ENCODE data around the gene PTAR1. TPM values are rescaled to one million over a fixed set of nuclear protein-coding genes. Genes with fewer than 3 reads are reported as not detected.

Gene PTAR1
- total RNA-seq, 4 donors from 2014 or later = 54.1 to 85.1 (median 61.5) TPM

DNA sequence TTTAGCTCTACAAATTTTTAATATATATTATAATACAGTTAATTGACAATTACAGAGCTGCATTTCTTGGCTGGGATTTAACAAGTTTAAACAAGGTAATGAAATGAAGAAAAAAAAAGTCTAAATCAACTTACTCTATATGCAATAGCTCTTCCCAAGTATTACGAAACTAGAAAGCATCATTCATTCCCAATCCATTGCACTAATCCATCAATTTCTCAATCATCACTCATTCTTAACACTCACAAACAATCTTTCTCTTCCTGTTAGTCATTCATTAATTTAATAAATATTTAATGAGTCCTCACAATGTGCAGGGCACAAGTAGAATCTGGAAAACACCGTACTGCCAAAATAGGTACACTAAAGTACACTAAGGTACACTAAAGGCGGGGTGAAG, 44.7 kb downstream of the PTAR1 start:
- TF ChIP-seq, protein P1, sequence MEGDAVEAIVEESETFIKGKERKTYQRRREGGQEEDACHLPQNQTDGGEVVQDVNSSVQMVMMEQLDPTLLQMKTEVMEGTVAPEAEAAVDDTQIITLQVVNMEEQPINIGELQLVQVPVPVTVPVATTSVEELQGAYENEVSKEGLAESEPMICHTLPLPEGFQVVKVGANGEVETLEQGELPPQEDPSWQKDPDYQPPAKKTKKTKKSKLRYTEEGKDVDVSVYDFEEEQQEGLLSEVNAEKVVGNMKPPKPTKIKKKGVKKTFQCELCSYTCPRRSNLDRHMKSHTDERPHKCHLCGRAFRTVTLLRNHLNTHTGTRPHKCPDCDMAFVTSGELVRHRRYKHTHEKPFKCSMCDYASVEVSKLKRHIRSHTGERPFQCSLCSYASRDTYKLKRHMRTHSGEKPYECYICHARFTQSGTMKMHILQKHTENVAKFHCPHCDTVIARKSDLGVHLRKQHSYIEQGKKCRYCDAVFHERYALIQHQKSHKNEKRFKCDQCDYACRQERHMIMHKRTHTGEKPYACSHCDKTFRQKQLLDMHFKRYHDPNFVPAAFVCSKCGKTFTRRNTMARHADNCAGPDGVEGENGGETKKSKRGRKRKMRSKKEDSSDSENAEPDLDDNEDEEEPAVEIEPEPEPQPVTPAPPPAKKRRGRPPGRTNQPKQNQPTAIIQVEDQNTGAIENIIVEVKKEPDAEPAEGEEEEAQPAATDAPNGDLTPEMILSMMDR (IDR thresholded peaks at IDR 0.05) = no peak
- ATAC-seq (ENCODE audit: low FRiP score) = no peak
- DNase-seq (ENCODE audit: low spot score) = no peak

DNA sequence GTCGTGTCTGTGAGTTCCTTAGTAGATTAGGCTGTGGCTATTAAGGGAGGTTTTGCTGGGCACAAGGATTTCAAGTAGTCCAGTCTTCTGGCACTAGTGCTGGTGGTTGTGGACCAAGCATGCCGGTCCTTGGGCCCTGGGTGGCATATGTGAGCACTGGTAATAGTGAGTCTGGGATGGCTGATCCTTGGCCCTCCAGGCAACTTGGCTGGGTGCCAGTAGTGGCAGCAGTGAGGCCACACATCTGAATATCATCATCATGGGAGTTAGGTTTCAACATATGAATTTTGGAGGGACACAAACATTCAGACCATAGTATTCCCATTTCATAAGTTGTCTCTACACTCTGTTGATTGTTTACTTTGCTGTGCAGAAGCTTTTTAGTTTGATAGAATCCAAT, 62.3 kb downstream of the PTAR1 start:
- DNase-seq (ENCODE audit: low spot score) (no peak), ATAC-seq (ENCODE audit: low FRiP score) (no peak)
- TF ChIP-seq, protein P1 (IDR thresholded peaks at IDR 0.05) = no peak

DNA sequence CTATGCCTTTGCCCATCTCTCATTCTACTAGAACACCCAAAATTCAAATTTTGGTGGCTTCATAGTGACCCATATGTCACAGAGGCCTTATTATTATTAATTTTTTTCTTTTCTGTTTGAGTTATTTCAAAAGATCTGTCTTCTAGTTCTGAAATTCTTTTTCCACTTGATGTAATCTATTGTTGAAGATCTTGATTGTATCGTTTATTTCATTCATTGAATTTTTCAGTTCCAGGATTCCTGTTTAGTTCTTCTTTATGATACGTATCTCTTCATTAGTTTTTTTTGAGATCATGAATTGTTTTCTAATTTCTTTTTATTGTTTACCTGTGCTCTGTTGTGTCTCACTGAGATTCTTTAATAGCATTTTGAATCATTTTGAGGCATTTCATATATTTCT, 63.0 kb downstream of the PTAR1 start:
- no peak for DNase-seq (ENCODE audit: low spot score)
- ATAC-seq (ENCODE audit: low FRiP score) = no peak
- TF ChIP-seq, protein P1 (IDR thresholded peaks at IDR 0.05) = no peak

DNA sequence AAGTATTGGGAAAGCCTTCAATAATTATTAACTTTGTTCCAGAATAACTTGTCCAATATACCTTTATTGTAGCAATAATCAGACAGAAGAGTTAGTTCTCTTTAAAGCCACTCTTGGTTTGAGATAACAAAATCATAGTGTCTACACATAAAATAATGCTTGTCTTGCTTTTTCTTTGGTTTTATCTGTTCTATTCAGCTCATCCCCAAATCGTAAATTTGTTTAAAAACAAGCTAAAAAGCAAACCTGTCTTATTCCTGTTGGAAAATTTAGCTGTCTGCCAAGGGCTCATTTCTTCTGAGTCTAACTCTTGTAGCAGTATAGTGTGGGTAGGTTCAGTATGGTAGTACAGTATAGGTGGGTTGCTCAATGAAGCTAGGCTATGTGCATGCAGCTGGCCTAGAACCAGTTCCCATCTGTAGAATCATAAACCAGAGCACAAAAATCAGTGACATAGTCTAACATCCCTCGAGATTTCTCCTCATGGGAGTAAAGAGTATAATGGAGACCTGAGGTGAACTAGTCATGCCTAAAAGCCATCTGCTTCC, 69.7 kb downstream of the PTAR1 start:
- no peak for DNase-seq (ENCODE audit: low spot score)
- ATAC-seq (ENCODE audit: low FRiP score) = no peak
- TF ChIP-seq, protein P1 (IDR thresholded peaks at IDR 0.05) = no peak

DNA sequence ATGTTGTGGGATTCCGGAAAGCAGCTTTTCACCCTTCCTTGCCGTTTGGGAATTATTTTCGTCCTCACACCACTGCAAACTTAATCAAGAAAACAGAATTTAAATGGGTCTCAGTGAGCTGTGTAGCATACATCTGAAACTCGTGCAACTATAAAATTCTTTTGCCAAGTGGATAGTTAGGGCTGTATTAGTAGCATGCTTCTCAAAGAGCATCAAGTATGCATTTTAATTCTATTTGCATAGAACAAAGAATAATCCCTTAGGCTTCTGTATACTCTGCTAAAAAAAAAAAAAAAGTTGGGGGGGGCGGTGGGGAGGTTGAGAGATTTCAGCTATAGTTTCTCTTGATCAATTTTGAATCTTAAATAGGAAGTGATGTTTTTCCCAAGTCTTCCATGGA, 75.9 kb downstream of the PTAR1 start:
- ATAC-seq (ENCODE audit: low FRiP score) (no peak), DNase-seq (ENCODE audit: low spot score) (no peak)
- TF ChIP-seq, protein P1 (IDR thresholded peaks at IDR 0.05) = no peak

DNA sequence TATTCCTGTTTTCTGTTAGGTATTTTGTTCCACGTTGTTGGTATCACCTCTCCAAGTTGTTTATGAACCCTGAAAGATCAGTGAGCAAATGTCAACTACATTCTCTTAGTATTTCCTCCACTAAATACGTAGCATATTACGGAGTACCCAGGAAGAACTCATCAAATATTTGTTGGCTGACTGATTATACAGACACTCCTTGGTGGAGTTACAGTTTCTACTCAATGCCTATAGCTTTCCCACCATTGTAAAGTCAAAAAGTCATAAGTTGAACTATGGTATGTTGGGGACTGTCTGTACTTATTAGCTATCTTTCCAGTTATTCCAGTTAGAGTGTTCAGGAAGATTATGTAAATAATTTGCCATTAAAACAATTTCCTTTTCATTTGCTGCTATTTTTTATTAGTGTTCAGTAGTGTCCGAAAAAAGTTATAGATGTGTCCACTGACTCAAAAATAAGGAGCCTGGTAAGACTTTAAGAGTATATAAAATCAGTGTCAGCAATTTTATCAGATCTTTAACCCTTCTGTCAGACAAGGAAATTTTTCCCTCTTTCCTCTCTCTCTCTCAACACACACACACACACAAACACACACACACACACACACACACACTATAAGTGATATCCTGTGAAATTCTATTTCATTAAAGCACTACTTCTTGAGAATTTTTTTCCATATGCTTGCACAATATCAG, 80.8 kb downstream of the PTAR1 start:
- ATAC-seq (ENCODE audit: low FRiP score) = no peak
- no peak for DNase-seq (ENCODE audit: low spot score)
- TF ChIP-seq, protein P1 (IDR thresholded peaks at IDR 0.05) = no peak

DNA sequence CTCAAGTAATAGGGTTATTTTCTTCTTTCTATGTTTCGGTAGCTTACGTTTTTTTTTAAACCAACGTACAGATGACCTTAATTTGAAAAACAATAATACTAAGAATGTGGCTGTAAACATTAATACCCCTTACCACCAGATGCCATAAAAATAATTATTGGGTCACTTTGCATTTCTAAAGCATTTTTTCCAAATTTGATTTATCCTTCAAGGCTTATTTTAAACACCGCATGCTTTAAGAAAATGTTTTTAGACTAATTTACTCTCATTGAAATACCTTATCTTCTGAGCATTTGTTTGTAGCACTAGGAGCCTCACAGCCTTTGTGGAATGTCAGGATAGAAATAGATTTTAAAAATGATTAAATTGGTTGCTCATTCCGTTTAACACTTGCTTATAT, 81.9 kb downstream of the PTAR1 start:
- no peak for ATAC-seq (ENCODE audit: low FRiP score)
- TF ChIP-seq, protein P1 (IDR thresholded peaks at IDR 0.05) = no peak
- DNase-seq (ENCODE audit: low spot score) = no peak
